ENCODE data around the gene TMEM176A.

Gene TMEM176A

GRCh38 chr7:150835019-150835418, 34.5 kb downstream of the TMEM176A start:
- Histone ChIP-seq H3K9me3 (ENCODE audit: insufficient read depth, low read length) (no peaks in the 10 kb centered on the region), H3K9ac (ENCODE audit: low read length) (no peak overlapping the region), H2AFZ (ENCODE audit: low read depth, low read length, severe bottlenecking) (no peak overlapping the region), H3K9me2 (replicated peaks; ENCODE audit: insufficient read depth, low read length) (no peaks in the 10 kb centered on the region), H3F3A (ENCODE audit: insufficient read depth) (no peaks in the 10 kb centered on the region), H3K4me2 (ENCODE audit: low read depth, low read length, poor library complexity, severe bottlenecking) (no peak overlapping the region), H3K36me3 (ENCODE audit: low read length) (no peaks in the 10 kb centered on the region), H4K20me1 (ENCODE audit: low read depth, low read length) (no peaks in the 10 kb centered on the region), H3K4me3 (ENCODE audit: insufficient read depth, low read length, poor library complexity, severe bottlenecking) (no peak overlapping the region), H3K79me2 (ENCODE audit: insufficient read depth, low read length) (no peaks in the 10 kb centered on the region), H3K27me3 (ENCODE audit: low read length) (0 out of 2 replicates have a peak, but pooled peaks cover 2% of the 10 kb centered on the region), H3K27ac (ENCODE audit: low read depth, low read length) (no peak overlapping the region)
- TF ChIP-seq EZH2phosphoT487 (conservative IDR thresholded peaks at IDR 0.05; ENCODE audit: low read length) (no peak), CTCF (IDR thresholded peaks at IDR 0.05; ENCODE audit: insufficient read depth, low read length, poor library complexity, severe bottlenecking) (no peak)

DNA sequence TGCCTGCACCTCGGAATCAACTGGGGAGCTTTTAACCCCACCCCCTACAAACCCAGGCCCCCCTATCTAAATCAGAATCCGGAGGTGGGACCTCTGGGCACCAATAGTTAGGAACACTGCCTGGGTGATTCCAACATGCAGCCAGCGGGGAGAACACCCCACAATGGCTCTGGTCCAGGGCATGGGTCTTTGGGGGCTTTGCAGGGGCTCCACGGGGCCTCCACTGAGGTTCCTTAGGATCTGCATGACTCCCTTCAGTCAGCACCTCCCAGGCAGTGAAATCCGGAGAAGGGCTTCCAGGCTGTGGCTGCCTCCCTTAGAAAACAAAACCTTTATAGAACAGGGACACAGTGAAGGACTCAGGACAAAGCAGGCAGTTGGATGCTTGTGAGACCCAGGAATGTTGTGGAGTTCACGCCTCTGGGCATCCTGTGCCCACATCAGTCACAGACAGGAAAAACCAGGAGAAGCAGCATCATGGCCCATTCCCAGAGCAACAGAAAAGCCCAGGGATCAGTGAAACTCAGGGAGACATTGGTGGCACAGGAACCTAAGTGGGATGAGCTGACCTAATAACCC, 35.2 kb downstream of the TMEM176A start:
- 0 out of 2 replicates have a peak, but pooled peaks cover 2% of the 10 kb centered on the region for H3K27me3 ChIP-seq (ENCODE audit: low read length)
- no peaks in the 10 kb centered on the region for H3K36me3 ChIP-seq (ENCODE audit: low read length)
- no peaks in the 10 kb centered on the region for H3K9me3 ChIP-seq (ENCODE audit: insufficient read depth, low read length)
- no peaks in the 10 kb centered on the region for H4K20me1 ChIP-seq (ENCODE audit: low read depth, low read length)
- no peak overlapping the region for H2AFZ ChIP-seq (ENCODE audit: low read depth, low read length, severe bottlenecking)
- no peaks in the 10 kb centered on the region for H3F3A ChIP-seq (ENCODE audit: insufficient read depth)
- H3K79me2 ChIP-seq (ENCODE audit: insufficient read depth, low read length) = no peaks in the 10 kb centered on the region
- TF ChIP-seq CTCF (IDR thresholded peaks at IDR 0.05; ENCODE audit: insufficient read depth, low read length, poor library complexity, severe bottlenecking) (no peak), EZH2phosphoT487 (conservative IDR thresholded peaks at IDR 0.05; ENCODE audit: low read length) (no peak)
- H3K4me2 ChIP-seq (ENCODE audit: low read depth, low read length, poor library complexity, severe bottlenecking) = no peak overlapping the region
- H3K9ac ChIP-seq (ENCODE audit: low read length) = no peak overlapping the region
- no peaks in the 10 kb centered on the region for H3K9me2 ChIP-seq (replicated peaks; ENCODE audit: insufficient read depth, low read length)
- H3K4me3 ChIP-seq (ENCODE audit: insufficient read depth, low read length, poor library complexity, severe bottlenecking) = no peak overlapping the region
- no peak overlapping the region for H3K27ac ChIP-seq (ENCODE audit: low read depth, low read length)

GRCh38 chr7:150838965-150839650, 38.5 kb downstream of the TMEM176A start:
- Histone ChIP-seq H3K9me2 (replicated peaks; ENCODE audit: insufficient read depth, low read length) (no peaks in the 10 kb centered on the region), H3F3A (ENCODE audit: insufficient read depth) (no peaks in the 10 kb centered on the region), H3K27me3 (ENCODE audit: low read length) (0 out of 2 replicates have a peak, but pooled peaks cover 2% of the 10 kb centered on the region), H3K9ac (ENCODE audit: low read length) (no peak overlapping the region), H2AFZ (ENCODE audit: low read depth, low read length, severe bottlenecking) (no peak overlapping the region), H4K20me1 (ENCODE audit: low read depth, low read length) (no peaks in the 10 kb centered on the region), H3K36me3 (ENCODE audit: low read length) (no peaks in the 10 kb centered on the region), H3K4me3 (ENCODE audit: insufficient read depth, low read length, poor library complexity, severe bottlenecking) (no peak overlapping the region), H3K4me2 (ENCODE audit: low read depth, low read length, poor library complexity, severe bottlenecking) (no peak overlapping the region), H3K9me3 (ENCODE audit: insufficient read depth, low read length) (no peaks in the 10 kb centered on the region), H3K79me2 (ENCODE audit: insufficient read depth, low read length) (no peaks in the 10 kb centered on the region), H3K27ac (ENCODE audit: low read depth, low read length) (no peak overlapping the region)
- TF ChIP-seq CTCF (IDR thresholded peaks at IDR 0.05; ENCODE audit: insufficient read depth, low read length, poor library complexity, severe bottlenecking) = no peak
- TF ChIP-seq EZH2phosphoT487 (conservative IDR thresholded peaks at IDR 0.05; ENCODE audit: low read length) = no peak
